ENCODE measurements around the gene TFIP11. TPM values are rescaled to one million over a fixed set of nuclear protein-coding genes. Genes with fewer than 3 reads are reported as not detected.
A peak's percentile ranks its signal among the peaks of the same experiment; 100 is the strongest.

Gene TFIP11
- total RNA-seq, 1 experiment from 2014 or later, result 42.9 TPM

- DNase-seq (ENCODE audit: low read depth), result peak; percentile 16
Measured at GRCh38 chr22:26479792-26480610, 32.3 kb downstream of the TFIP11 start.

- DNase-seq (ENCODE audit: low read depth), result no peak
Measured at GRCh38 chr22:26479043-26479791, 33.1 kb downstream of the TFIP11 start.

GRCh38 chr22:26477341-26477731, 34.9 kb downstream of the TFIP11 start:
- peak; percentile 11 for DNase-seq (ENCODE audit: low read depth)

- DNase-seq (ENCODE audit: low read depth), result peak; percentile 60
Measured at GRCh38 chr22:26476705-26477340, 35.5 kb downstream of the TFIP11 start.

- DNase-seq (ENCODE audit: low read depth), result peak; percentile 50
Measured at GRCh38 chr22:26474682-26475081, 37.6 kb downstream of the TFIP11 start.

GRCh38 chr22:26471522-26471921, 40.8 kb downstream of the TFIP11 start:
- DNase-seq (ENCODE audit: low read depth), result peak; percentile 98

GRCh38 chr22:26470807-26471206, 41.5 kb downstream of the TFIP11 start:
- no peak for DNase-seq (ENCODE audit: low read depth)

- no peak for DNase-seq (ENCODE audit: low read depth)
Measured at GRCh38 chr22:26466196-26466595, 46.1 kb downstream of the TFIP11 start.

- no peak for DNase-seq (ENCODE audit: low read depth)
Measured at GRCh38 chr22:26464312-26464711, 48.0 kb downstream of the TFIP11 start.

GRCh38 chr22:26463688-26464087, 48.6 kb downstream of the TFIP11 start:
- no peak for DNase-seq (ENCODE audit: low read depth)

- no peak for DNase-seq (ENCODE audit: low read depth)
Measured at GRCh38 chr22:26463101-26463661, 49.1 kb downstream of the TFIP11 start.

- no peak for DNase-seq (ENCODE audit: low read depth)
Measured at GRCh38 chr22:26462641-26463040, 49.6 kb downstream of the TFIP11 start.

- no peak for DNase-seq (ENCODE audit: low read depth)
Measured at GRCh38 chr22:26462051-26462450, 50.2 kb downstream of the TFIP11 start.

GRCh38 chr22:26461188-26461810, 51.0 kb downstream of the TFIP11 start:
- peak; percentile 41 for DNase-seq (ENCODE audit: low read depth)

GRCh38 chr22:26460202-26460601, 52.1 kb downstream of the TFIP11 start:
- DNase-seq (ENCODE audit: low read depth), result no peak

GRCh38 chr22:26457661-26458272, 54.5 kb downstream of the TFIP11 start:
- DNase-seq (ENCODE audit: low read depth), result no peak

GRCh38 chr22:26453812-26454500, 58.3 kb downstream of the TFIP11 start:
- no peak for DNase-seq (ENCODE audit: low read depth)

- no peak for DNase-seq (ENCODE audit: low read depth)
Measured at GRCh38 chr22:26453216-26453615, 59.1 kb downstream of the TFIP11 start.

GRCh38 chr22:26452236-26453016, 59.8 kb downstream of the TFIP11 start:
- DNase-seq (ENCODE audit: low read depth), result no peak

Data from Daoy (cell line).